Measurements from ENCODE around the gene GPANK1. TPM values are rescaled to one million over a fixed set of nuclear protein-coding genes. Genes with fewer than 3 reads are reported as not detected.

GPANK1 gene
- total RNA-seq, 1 donor from 2014 or later: 16.2 TPM

DNA sequence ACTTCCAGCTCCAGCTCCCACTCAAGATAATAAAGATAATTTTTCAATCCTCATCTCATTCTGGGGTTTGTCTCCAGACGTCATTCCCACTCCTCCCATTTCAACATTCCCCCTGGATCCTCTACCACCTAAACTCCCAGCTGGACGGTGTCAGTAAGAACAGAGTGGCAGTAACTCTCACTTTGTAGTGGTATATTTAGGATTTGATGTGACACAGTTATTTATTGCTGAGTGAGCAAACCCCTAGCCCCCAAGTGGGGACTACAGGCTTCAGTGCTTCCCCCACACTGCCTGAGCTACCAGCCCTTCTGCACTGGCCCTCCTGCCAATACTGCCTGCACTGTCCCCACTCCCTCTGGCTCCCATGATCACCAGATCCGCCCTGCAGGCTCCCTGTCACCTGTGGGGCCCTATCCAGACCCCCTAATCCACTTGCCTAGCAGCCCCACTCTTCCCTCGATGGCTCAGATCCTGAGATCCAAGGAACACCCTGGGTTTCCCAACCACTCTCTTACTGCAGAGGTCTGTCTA is 6.6 kb downstream of the GPANK1 start:
- H3K27me3 ChIP-seq (ENCODE audit: control insufficient read depth in 3 of 3, insufficient read depth in 3 of 3, low read length in 3 of 3): no peaks in the 10 kb centered on the region
- H3K27ac ChIP-seq (ENCODE audit: low read depth, low read length): no peak overlapping the region
- H3K9ac ChIP-seq (ENCODE audit: low read depth in 1 of 3, low read length in 3 of 3): peak overlapping the region in 2 of 3 donors; percentile 3 to 75
- peaks cover 39 to 54% (median 53%) of the 10 kb centered on the region in 3 donors for H3K4me1 ChIP-seq (ENCODE audit: control insufficient read depth in 3 of 3, insufficient read depth in 3 of 3, low read length in 3 of 3)
- peaks cover 20 to 35% (median 24%) of the 10 kb centered on the region in 3 donors for H3K36me3 ChIP-seq (ENCODE audit: control insufficient read depth in 3 of 3, insufficient read depth in 3 of 3, low read length in 3 of 3)
- no peaks in the 10 kb centered on the region for H3K9me3 ChIP-seq (ENCODE audit: control insufficient read depth in 3 of 3, low read length in 3 of 3)
- peak overlapping the region in 1 of 3 donors; percentile 13 for H3K4me3 ChIP-seq (ENCODE audit: low read length in 3 of 3)

DNA sequence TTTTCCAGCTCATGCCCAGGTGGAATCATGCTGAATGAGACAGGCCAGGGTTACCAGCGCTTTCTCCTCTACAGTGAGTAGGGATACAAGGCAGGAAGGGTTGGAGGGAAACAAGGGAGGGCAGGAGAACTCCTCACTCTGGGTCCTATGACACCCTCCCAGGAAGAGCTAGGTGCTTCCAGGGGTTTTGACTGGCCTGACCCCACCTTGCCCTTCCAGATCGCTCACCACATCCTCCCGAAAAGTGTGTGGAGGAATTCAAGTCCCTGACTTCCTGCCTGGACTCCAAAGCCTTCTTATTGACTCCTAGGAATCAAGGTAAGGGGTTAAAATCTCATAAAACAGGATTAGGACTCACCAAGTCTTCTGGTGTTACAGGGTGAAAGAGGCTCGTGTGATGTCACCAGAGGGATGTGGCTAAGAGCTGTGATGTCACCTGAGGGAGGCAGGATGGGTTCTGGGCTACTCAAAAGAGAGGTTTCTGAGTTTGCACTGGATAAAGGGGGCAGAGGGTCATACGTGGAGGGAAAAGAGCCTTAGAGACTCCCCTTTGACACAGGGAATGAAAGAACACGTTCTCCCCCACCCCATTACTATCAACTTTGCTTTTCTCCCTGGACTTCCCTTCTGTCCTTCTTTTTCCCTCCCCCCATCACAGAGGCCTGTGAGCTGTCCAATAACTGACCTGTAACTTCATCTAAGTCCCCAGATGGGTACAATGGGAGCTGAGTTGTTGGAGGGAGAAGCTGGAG is 7.2 kb downstream of the GPANK1 start:
- Histone ChIP-seq H3K27me3 (ENCODE audit: control insufficient read depth in 3 of 3, insufficient read depth in 3 of 3, low read length in 3 of 3) (no peaks in the 10 kb centered on the region), H3K27ac (ENCODE audit: low read depth, low read length) (no peak overlapping the region), H3K4me3 (ENCODE audit: low read length in 3 of 3) (no peak overlapping the region), H3K9ac (ENCODE audit: low read depth in 1 of 3, low read length in 3 of 3) (peak overlapping the region in 2 of 3 donors; percentile 3 to 75), H3K4me1 (ENCODE audit: control insufficient read depth in 3 of 3, insufficient read depth in 3 of 3, low read length in 3 of 3) (peaks cover 35 to 52% (median 49%) of the 10 kb centered on the region in 3 donors), H3K9me3 (ENCODE audit: control insufficient read depth in 3 of 3, low read length in 3 of 3) (no peaks in the 10 kb centered on the region), H3K36me3 (ENCODE audit: control insufficient read depth in 3 of 3, insufficient read depth in 3 of 3, low read length in 3 of 3) (peaks cover 20 to 33% (median 23%) of the 10 kb centered on the region in 3 donors)

DNA sequence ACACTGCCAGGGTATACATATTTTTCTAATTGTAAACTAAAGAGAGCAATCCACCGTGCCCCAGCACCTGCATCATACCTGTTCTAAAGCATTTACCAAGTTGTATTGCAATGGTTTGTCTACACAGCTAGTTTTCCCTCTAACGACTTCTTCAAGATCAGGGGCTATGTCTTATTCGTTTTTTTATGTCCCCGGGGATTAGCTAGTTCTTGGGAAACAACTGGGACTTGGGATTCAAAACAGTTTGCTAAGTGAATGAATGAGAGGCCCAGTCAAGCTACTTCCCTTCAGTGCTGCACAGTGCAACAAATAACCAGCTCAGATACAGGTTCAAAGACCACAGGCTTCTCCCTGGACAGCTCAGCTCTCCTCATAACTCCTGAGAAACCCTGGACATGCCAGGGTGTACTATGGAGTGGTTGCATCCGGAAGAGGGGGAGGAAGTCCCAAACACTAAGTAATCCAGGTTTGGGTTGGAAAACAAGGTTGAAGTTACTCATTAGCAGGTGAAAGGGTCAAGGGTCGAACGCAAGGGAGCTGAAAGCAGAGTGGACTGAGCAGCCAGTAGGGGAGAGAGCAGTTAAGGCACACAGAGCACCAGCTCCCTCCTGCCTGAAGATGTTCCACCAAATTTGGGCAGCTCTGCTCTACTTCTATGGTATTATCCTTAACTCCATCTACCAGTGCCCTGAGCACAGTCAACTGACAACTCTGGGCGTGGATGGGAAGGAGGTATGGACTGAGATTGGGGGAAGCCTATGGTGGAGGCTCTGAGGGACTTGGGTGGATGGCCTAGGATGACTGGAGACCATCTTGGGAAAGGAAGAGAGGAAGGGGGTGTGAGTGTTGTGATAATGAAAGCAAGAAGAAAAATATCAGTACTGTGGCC is 9.2 kb downstream of the GPANK1 start, which contains the start of gene APOM:
Gene APOM, plus strand, starts transcription at position 546 of the 889 bp plus-strand sequence. Its CDS starts 73 bp downstream, at position 619.
- Histone ChIP-seq H3K36me3 (ENCODE audit: control insufficient read depth in 3 of 3, insufficient read depth in 3 of 3, low read length in 3 of 3) (peaks cover 18 to 35% (median 24%) of the 10 kb centered on the region in 3 donors), H3K27ac (ENCODE audit: low read depth, low read length) (no peak within 1 kb of the TSS), H3K9ac (ENCODE audit: low read depth in 1 of 3, low read length in 3 of 3) (peak within 1 kb of the TSS in 1 of 3 donors; percentile 33), H3K4me3 (ENCODE audit: low read length in 3 of 3) (no peak within 1 kb of the TSS), H3K27me3 (ENCODE audit: control insufficient read depth in 3 of 3, insufficient read depth in 3 of 3, low read length in 3 of 3) (no peaks in the 10 kb centered on the region), H3K9me3 (ENCODE audit: control insufficient read depth in 3 of 3, low read length in 3 of 3) (no peaks in the 10 kb centered on the region), H3K4me1 (ENCODE audit: control insufficient read depth in 3 of 3, insufficient read depth in 3 of 3, low read length in 3 of 3) (peaks cover 42 to 57% (median 51%) of the 10 kb centered on the region in 3 donors)

DNA sequence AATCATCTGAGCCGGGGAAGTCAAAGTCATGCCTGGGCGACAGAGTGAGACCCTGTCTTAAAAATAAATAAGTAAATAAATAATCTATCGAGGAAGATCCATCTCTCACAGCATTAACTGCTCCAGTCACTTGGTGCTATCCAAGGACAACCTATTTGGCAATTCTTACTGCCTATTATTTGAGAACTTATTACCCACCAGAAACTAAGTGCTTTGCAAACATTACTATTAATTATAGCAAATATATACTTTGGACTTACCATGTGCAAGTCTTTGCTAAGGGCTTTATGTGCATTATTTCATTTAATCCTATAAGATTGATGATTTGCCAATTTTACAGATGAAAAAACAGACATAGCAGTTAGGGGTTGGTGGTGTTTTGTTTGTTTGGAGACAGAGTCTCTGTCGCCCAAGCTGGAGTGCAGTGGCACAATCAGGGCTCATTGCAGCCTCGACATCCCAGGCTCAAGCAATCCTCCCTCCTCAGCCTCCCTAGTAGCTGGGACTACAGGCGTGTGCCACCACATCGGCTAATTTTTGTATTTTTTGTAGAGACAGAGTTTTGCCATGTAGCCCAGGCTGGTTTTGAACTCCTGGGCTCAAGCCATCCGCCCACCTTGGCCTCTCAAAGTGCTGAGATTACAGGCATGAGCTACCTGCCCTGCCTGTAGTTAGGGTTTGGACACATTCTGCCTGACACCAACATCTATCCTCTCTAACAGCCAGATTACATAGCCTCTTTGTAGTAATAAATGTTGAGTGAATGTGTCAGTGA is 10.0 kb downstream of the GPANK1 start:
- H3K27ac ChIP-seq (ENCODE audit: low read depth, low read length): no peak overlapping the region
- H3K4me1 ChIP-seq (ENCODE audit: control insufficient read depth in 3 of 3, insufficient read depth in 3 of 3, low read length in 3 of 3): peaks cover 36 to 50% (median 46%) of the 10 kb centered on the region in 3 donors
- H3K36me3 ChIP-seq (ENCODE audit: control insufficient read depth in 3 of 3, insufficient read depth in 3 of 3, low read length in 3 of 3): peaks cover 18 to 36% (median 26%) of the 10 kb centered on the region in 3 donors
- no peak overlapping the region for H3K4me3 ChIP-seq (ENCODE audit: low read length in 3 of 3)
- no peaks in the 10 kb centered on the region for H3K9me3 ChIP-seq (ENCODE audit: control insufficient read depth in 3 of 3, low read length in 3 of 3)
- H3K27me3 ChIP-seq (ENCODE audit: control insufficient read depth in 3 of 3, insufficient read depth in 3 of 3, low read length in 3 of 3): no peaks in the 10 kb centered on the region
- H3K9ac ChIP-seq (ENCODE audit: low read depth in 1 of 3, low read length in 3 of 3): no peak overlapping the region

DNA sequence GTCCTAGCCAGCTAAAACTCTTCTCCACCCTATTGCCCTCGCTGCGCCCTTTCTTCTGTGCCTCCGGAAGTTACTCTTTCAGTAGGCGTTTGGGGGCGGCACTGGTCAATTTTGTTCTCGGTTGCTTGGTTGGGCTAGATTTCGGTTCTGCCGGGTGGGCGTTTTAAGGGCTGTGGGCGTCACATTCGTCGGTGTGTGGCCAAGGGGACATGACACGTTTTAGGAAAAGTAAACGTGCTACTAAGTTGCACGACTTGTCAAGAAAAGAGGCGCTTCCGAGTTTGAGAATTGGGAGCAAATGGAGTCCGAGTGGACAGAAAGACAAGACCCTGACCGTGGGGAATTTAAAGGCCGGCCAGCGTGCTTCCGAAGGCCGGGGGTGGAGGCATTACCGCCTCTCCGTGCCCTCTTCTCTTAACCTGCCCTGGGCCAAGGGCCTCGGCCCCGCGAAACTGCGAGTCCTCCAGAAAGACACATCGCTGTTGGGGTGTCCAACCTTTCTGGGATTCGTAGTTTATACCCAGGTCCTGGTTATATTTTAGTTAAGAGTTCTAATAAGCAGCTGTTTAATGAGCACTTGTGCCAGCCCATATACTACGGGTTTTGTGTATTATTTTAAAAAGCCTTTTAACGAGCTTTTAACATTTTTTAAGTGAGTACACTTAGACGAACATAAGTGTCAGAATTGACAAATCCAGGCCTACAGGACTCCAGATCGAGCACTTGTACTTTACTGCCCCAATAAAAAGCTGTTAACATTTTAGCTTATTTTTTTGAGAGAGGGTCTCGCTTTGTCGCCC is 11.7 kb downstream of the GPANK1 start:
- peak overlapping the region; percentile 99 for H3K27ac ChIP-seq (ENCODE audit: low read depth, low read length)
- no peaks in the 10 kb centered on the region for H3K27me3 ChIP-seq (ENCODE audit: control insufficient read depth in 3 of 3, insufficient read depth in 3 of 3, low read length in 3 of 3)
- H3K9me3 ChIP-seq (ENCODE audit: control insufficient read depth in 3 of 3, low read length in 3 of 3): no peaks in the 10 kb centered on the region
- H3K4me3 ChIP-seq (ENCODE audit: low read length in 3 of 3): peak overlapping the region; percentile 96 to 98 (median 96)
- peak overlapping the region; percentile 93 to 99 (median 98) for H3K9ac ChIP-seq (ENCODE audit: low read depth in 1 of 3, low read length in 3 of 3)
- peaks cover 35 to 51% (median 41%) of the 10 kb centered on the region in 3 donors for H3K36me3 ChIP-seq (ENCODE audit: control insufficient read depth in 3 of 3, insufficient read depth in 3 of 3, low read length in 3 of 3)
- H3K4me1 ChIP-seq (ENCODE audit: control insufficient read depth in 3 of 3, insufficient read depth in 3 of 3, low read length in 3 of 3): peaks cover 20 to 34% (median 29%) of the 10 kb centered on the region in 3 donors

DNA sequence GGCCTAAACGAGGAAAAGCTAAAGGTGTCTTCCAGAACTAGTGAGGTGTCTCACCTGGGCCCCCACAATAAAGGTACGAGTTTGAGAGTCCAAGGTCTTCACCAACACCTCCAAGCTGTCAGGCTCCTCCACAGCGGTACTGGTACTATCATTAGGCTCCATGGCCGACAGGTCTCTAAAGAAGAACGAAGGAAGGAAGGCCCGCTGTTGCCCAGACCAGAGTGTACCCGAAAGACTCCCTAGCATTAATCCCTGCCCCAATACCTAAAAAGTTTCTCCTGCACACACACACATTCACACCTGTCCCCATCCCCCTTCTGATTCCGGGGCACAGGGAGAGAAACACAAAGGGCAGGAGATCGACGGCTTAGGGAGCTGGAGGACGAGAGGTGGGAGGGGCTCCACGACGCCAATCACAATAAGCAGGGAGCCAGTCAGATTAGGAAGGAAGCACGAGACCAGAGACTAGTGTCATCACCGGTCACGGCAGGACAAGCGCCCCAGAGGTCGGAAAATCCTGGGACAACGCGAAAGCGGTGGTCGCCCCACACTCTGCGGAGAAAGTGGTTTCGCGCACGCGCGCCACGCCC is 13.1 kb downstream of the GPANK1 start:
- Histone ChIP-seq H3K4me1 (ENCODE audit: control insufficient read depth in 3 of 3, insufficient read depth in 3 of 3, low read length in 3 of 3) (peaks cover 17 to 23% (median 20%) of the 10 kb centered on the region in 3 donors), H3K9ac (ENCODE audit: low read depth in 1 of 3, low read length in 3 of 3) (peak overlapping the region; percentile 93 to 99 (median 98)), H3K27me3 (ENCODE audit: control insufficient read depth in 3 of 3, insufficient read depth in 3 of 3, low read length in 3 of 3) (no peaks in the 10 kb centered on the region), H3K27ac (ENCODE audit: low read depth, low read length) (peak overlapping the region; percentile 99), H3K36me3 (ENCODE audit: control insufficient read depth in 3 of 3, insufficient read depth in 3 of 3, low read length in 3 of 3) (peaks cover 40 to 52% (median 47%) of the 10 kb centered on the region in 3 donors), H3K4me3 (ENCODE audit: low read length in 3 of 3) (peak overlapping the region; percentile 96 to 98 (median 96)), H3K9me3 (ENCODE audit: control insufficient read depth in 3 of 3, low read length in 3 of 3) (no peaks in the 10 kb centered on the region)

DNA sequence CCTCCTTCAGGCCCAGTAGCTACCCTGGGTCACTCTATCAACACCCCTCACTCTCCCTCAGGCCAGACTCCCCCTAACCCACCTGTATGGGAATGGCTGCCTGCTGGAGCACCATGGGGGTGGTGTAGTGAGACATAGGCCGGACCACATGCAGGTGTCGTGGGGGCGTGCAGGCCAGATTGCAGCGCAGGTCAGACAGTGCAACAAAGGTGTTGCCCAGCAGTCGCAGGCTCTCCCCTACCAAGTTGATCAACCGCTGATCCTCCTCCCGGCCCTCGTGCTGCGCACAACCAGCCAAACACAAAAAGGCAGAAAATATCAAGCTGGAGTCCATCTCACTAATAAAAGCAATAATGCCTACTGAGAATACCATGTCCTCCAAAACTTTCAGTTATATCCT is 19.5 kb downstream of the GPANK1 start:
- no peaks in the 10 kb centered on the region for H3K4me1 ChIP-seq (ENCODE audit: control insufficient read depth in 3 of 3, insufficient read depth in 3 of 3, low read length in 3 of 3)
- H3K36me3 ChIP-seq (ENCODE audit: control insufficient read depth in 3 of 3, insufficient read depth in 3 of 3, low read length in 3 of 3): peaks cover 83 to 87% (median 86%) of the 10 kb centered on the region in 3 donors
- H3K27me3 ChIP-seq (ENCODE audit: control insufficient read depth in 3 of 3, insufficient read depth in 3 of 3, low read length in 3 of 3): no peaks in the 10 kb centered on the region
- no peaks in the 10 kb centered on the region for H3K9me3 ChIP-seq (ENCODE audit: control insufficient read depth in 3 of 3, low read length in 3 of 3)
- no peak overlapping the region for H3K9ac ChIP-seq (ENCODE audit: low read depth in 1 of 3, low read length in 3 of 3)
- no peak overlapping the region for H3K27ac ChIP-seq (ENCODE audit: low read depth, low read length)
- no peak overlapping the region for H3K4me3 ChIP-seq (ENCODE audit: low read length in 3 of 3)

DNA sequence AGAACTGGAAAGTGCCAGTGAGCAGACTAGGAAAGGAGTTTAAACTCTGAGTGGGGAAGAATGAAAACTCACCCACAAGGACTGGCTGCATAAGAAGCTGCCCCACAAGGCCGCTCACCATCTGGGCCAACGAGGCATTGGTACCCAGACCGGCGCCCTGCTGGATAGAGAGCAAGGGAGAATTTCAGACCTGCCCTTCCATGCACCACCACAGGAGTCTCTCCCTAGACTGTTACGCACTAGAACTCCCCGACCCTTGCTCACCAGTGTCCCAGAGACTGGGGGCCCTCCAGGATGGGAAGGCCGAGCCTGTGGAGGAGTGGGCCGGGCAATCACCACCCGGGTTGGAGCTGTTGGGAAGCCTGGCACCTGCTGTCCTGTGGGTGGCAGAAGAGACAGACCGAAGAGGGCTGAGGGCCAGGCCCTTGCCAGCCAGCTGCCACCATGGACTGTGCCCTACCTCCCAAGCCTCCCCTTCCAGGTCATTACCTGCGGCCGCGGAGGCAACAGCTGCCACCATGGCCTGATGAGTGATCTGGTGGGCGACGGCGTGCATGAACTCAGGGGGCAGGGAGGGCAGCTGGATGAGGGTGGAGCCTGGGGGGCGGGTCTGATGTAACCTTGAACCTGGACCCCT is 20.9 kb downstream of the GPANK1 start:
- Histone ChIP-seq H3K9me3 (ENCODE audit: control insufficient read depth in 3 of 3, low read length in 3 of 3) (no peaks in the 10 kb centered on the region), H3K9ac (ENCODE audit: low read depth in 1 of 3, low read length in 3 of 3) (peak overlapping the region in 1 of 3 donors; percentile 50), H3K27ac (ENCODE audit: low read depth, low read length) (no peak overlapping the region), H3K27me3 (ENCODE audit: control insufficient read depth in 3 of 3, insufficient read depth in 3 of 3, low read length in 3 of 3) (no peaks in the 10 kb centered on the region), H3K4me3 (ENCODE audit: low read length in 3 of 3) (no peak overlapping the region), H3K4me1 (ENCODE audit: control insufficient read depth in 3 of 3, insufficient read depth in 3 of 3, low read length in 3 of 3) (no peaks in the 10 kb centered on the region), H3K36me3 (ENCODE audit: control insufficient read depth in 3 of 3, insufficient read depth in 3 of 3, low read length in 3 of 3) (peaks cover 90 to 91% (median 91%) of the 10 kb centered on the region in 3 donors)

Measured in skeletal muscle tissue (tissue), 4 donors.